ENCODE measurements around the gene PTPRA. TPM values are rescaled to one million over a fixed set of nuclear protein-coding genes. Genes with fewer than 3 reads are reported as not detected.

Gene PTPRA
- total RNA-seq, 1 experiment from 2014 or later = 45.2 TPM

DNA sequence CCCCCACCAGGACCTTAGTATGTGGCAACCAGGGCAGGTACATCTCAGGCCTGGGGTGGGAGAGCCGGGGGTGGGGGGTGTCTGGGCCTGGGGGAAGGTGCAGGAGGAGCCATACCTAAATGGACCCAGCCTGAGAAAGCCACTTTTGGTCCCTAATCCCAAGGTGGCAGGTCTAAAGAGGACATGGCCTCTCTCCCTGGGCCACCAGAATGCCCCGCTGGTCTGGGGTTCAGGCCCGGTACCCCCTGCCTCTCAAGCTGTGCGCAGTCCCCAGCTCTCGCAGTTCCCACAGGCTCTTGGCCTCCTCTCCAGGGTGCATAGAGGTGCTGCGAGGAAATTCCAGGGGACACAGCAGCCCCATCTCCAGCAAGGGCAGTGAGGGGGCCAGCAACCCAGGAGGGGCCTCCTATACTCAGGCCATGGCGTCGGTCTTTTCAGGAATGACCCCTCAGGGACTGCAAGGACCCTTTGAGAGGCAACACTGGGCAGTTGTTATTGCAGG lies 212.3 kb downstream of the PTPRA start:
- H3K18ac ChIP-seq (ENCODE audit: insufficient read length, low read depth, low read length) = no peak overlapping the region
- no peaks in the 10 kb centered on the region for H3K79me2 ChIP-seq (ENCODE audit: insufficient read depth, low read length)
- no peak overlapping the region for H3K23ac ChIP-seq (ENCODE audit: insufficient read length, low read depth, low read length)
- Mint-ChIP-seq H3K4me1 (peaks cover 0 to 8% of the 10 kb centered on the region in 2 experiments; a peak in 1 of 4 replicates), H3K27me3 (ENCODE audit: low read depth) (peaks cover 51% of the 10 kb centered on the region), H3K9me3 (peaks cover 0 to 2% of the 10 kb centered on the region in 2 experiments; a peak in 1 of 5 replicates), H3K36me3 (ENCODE audit: insufficient read depth in 1 of 3, low read depth in 3 of 3) (no peaks in the 10 kb centered on the region; a peak in 2 of 7 replicates), H3K27ac (no peak overlapping the region), H3K4me3 (no peak overlapping the region)
- no CpG with 5 or more reads among the region's 8 CpGs for WGBS (ENCODE audit: extremely low coverage, insufficient read length, low lambda C conversion rate)
- H2AK5ac ChIP-seq (ENCODE audit: insufficient read length, low read length) = no peak overlapping the region
- H3K56ac ChIP-seq (ENCODE audit: insufficient read length, low read depth, low read length) = no peak overlapping the region
- no peaks in the 10 kb centered on the region; the same call in 1 of the 2 replicates for H3K4me1 ChIP-seq (ENCODE audit: insufficient read depth, low read length)
- no peak overlapping the region for H2BK12ac ChIP-seq (ENCODE audit: insufficient read length, low read depth, low read length)
- no peak overlapping the region for H3K4me2 ChIP-seq (ENCODE audit: insufficient read depth, insufficient read length, low read length)
- no peak overlapping the region for H2BK120ac ChIP-seq (ENCODE audit: low read depth, low read length, poor library complexity, severe bottlenecking)
- peaks cover 26% of the 10 kb centered on the region for H3K27me3 ChIP-seq (ENCODE audit: insufficient read depth, low read length)
- no peak for DNase-seq
- H4K5ac ChIP-seq (ENCODE audit: insufficient read length, low read depth, low read length) = no peak overlapping the region
- TF ChIP-seq, protein P1, sequence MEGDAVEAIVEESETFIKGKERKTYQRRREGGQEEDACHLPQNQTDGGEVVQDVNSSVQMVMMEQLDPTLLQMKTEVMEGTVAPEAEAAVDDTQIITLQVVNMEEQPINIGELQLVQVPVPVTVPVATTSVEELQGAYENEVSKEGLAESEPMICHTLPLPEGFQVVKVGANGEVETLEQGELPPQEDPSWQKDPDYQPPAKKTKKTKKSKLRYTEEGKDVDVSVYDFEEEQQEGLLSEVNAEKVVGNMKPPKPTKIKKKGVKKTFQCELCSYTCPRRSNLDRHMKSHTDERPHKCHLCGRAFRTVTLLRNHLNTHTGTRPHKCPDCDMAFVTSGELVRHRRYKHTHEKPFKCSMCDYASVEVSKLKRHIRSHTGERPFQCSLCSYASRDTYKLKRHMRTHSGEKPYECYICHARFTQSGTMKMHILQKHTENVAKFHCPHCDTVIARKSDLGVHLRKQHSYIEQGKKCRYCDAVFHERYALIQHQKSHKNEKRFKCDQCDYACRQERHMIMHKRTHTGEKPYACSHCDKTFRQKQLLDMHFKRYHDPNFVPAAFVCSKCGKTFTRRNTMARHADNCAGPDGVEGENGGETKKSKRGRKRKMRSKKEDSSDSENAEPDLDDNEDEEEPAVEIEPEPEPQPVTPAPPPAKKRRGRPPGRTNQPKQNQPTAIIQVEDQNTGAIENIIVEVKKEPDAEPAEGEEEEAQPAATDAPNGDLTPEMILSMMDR (conservative IDR thresholded peaks at IDR 0.05) = no peak
- H4K20me1 ChIP-seq (ENCODE audit: control insufficient read depth, insufficient read depth, insufficient read length) = no peaks in the 10 kb centered on the region
- no peak overlapping the region for H3K9ac ChIP-seq (ENCODE audit: extremely low read depth, insufficient read length, low read length)
- no peak overlapping the region for H3K27ac ChIP-seq (ENCODE audit: insufficient read length, low read depth, low read length)
- no peak overlapping the region for H2BK15ac ChIP-seq (ENCODE audit: low read depth, low read length)
- H3K14ac ChIP-seq (ENCODE audit: insufficient read depth, low read length) = no peak overlapping the region
- H3K79me1 ChIP-seq (ENCODE audit: insufficient read depth, low read depth, low read length, poor library complexity, severe bottlenecking) = no peaks in the 10 kb centered on the region
- no peak overlapping the region for H2BK5ac ChIP-seq (ENCODE audit: insufficient read length, low read length)
- H2BK20ac ChIP-seq (ENCODE audit: low read depth, low read length, poor library complexity, severe bottlenecking) = no peak overlapping the region
- H3K23me2 ChIP-seq (ENCODE audit: insufficient read length, low read depth, low read length, poor library complexity, severe bottlenecking) = peaks cover 4% of the 10 kb centered on the region
- no peak overlapping the region for H2AFZ ChIP-seq (ENCODE audit: low read length)
- H3T11ph ChIP-seq (ENCODE audit: low read length) = no peak overlapping the region
- H3K9me3 ChIP-seq (ENCODE audit: control insufficient read depth, low read depth, low read length) = no peaks in the 10 kb centered on the region
- H3K4ac ChIP-seq (ENCODE audit: low read depth, low read length) = no peak overlapping the region
- no peak overlapping the region for H4K91ac ChIP-seq (ENCODE audit: insufficient read length, low read depth, low read length)
- H4K8ac ChIP-seq (replicated peaks; ENCODE audit: insufficient read length, low read depth, low read length) = no peak overlapping the region
